T47D (cell line): ENCODE results near the gene PTTG1.

ENCODE experiments used
- DNase-seq, 2 experiments: peaks; one replicate each; pipeline versions ENCODE4 v3.0.0 to v3.0.0-alpha.2; 2011 to 2012; ENCODE audit warnings: low read depth in 1 of 2, low spot score in 1 of 2
- JUND ChIP-seq: IDR thresholded peaks from 2 replicates; pipeline ENCODE4 v1.6.1; 2012; ENCODE audit warnings: low read depth
- in situ Hi-C: cut with HindIII; loops from 2 replicates; pipeline ENCODE4 v1.10.0; 2016; ENCODE audit warnings: low sequenced_read_pairs, low pct_unique_long_range_greater_than_20kb

Gene PTTG1

DNA sequence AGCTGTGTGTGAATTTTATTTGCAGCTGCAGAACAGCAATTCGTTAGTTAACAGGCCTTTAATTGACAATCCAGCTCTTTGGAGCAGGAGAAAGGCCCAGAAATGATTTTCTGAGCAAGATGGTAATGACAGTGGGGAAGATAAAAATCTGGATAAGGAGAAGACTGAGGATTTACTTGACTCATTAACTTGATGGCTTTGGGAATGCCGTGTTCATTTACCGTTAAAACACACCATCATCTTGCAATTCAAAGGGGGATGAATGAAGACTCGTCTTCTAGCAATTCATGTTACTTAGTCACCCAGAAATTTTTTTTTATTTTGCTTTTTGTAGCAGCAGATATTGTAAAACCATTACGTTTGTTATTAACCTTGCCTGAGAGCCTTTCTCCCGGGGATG is 52.0 kb downstream of the PTTG1 start:
- in situ Hi-C loops, result no loop called here
- no peak for DNase-seq
- TF ChIP-seq JUND, result no peak

DNA sequence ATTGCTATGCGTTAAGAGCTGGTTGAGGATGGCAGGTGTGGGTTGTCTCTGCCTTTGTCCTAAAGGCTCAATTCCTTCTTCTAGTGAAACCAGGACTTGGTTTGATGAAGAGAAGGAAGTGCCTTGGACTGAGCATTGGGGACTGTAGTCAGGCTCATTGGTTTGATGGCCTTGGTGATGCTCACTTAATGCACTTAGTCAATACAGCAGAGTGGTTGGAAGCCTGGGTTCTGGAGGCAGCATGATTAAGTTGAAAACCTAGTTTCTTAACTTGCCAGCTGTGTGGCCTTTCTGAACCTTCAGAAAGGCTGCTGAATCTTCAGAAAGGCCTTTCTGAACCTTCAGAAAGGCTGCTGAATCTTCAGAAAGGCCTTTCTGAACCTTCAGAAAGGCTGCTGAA is 52.4 kb downstream of the PTTG1 start:
- no peak for DNase-seq
- in situ Hi-C loops, result no loop called here
- no peak for TF ChIP-seq JUND

DNA sequence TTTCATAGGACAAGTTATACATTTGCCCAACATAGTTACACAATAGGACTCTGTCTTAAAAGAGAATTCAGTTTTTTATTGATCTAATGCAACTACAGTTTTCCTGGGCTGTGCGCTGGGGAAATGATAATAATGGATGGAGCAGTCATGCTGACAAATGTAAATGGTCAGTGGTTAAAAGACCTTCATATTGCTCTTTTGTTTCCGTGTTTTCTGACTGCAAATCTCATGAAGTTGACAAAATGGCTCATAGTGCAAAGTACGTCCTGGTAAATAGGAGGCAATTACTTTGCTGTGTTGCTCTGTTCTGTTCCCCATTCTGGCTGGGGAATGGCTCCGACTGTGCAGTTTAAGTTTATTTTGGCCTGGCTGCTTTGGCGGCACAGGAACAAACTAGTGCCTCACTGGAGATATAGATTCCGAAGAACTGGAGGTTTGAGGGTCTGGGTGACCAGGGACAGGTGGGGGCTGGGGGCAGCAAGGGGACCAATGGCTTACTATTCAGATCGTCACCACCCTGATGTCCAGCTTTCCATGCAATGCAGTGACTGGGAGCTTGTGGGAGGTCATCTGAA is 54.3 kb downstream of the PTTG1 start:
- in situ Hi-C loops, result no loop called here
- no peak for DNase-seq
- no peak for TF ChIP-seq JUND

DNA sequence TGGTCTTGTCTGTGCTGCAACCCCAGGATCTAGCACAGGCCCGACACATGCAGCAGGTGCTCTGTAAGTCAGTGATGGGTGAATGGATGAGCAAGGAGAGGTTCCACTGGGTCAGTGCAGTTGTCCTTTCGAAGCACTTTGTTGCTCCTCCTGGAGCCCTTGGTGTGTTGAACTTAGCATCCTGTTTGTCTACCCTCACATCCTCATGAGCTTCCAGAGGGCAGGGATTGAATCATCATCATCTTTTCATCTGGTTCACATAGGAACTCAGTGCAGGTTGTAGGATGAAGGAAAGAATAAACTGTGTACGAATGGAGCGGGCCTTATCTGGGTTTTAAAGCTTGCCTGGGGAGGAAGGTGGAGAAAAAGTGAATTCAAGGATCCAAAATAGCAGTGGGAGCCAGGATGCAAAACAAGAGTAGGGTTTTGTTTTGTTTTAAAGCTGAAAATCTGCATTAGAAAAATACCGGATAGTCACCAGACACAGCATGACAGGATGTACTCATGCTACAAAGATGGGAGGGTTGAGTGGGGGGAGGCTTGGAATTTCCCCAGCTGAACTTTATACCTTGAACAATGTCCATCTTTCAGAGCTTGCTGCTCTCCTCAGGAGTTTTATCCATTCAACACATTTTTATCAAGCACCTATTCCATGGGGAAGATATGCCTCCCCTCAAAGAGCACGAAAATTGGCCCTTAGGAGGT is 55.8 kb downstream of the PTTG1 start:
- DNase-seq, result no peak
- no peak for TF ChIP-seq JUND
- in situ Hi-C loops, result no loop called here

DNA sequence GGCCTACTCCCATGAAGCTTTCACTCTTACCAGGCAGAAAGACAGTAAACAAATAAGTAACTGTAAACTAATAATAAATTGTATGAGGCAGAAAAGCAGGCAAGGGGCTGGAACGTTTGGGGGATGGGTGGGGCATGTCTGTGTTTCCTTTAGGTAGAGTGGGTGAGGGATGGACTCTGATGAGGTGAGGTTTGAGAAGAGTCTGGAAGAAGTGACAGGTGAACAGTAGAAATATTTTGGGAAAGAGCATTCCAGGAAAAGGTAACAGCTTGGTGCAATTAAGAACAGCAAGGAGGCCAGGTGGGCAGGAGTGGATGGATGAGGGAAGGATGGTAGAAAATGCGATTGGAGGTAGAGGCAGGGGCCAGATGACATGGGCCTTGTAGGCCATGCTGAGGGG is 56.5 kb downstream of the PTTG1 start:
- no peak for TF ChIP-seq JUND

More for the DNA sequence above, 56.5 kb downstream of the PTTG1 start:
- DNase-seq, result no peak
- in situ Hi-C loops, result no loop called here
